ENCODE results near the gene SPTAN1. TPM values are rescaled to one million over a fixed set of nuclear protein-coding genes. Genes with fewer than 3 reads are reported as not detected.

The SPTAN1 gene
- total and polyA plus RNA-seq, 2 donors: 109 to 136 TPM

DNA sequence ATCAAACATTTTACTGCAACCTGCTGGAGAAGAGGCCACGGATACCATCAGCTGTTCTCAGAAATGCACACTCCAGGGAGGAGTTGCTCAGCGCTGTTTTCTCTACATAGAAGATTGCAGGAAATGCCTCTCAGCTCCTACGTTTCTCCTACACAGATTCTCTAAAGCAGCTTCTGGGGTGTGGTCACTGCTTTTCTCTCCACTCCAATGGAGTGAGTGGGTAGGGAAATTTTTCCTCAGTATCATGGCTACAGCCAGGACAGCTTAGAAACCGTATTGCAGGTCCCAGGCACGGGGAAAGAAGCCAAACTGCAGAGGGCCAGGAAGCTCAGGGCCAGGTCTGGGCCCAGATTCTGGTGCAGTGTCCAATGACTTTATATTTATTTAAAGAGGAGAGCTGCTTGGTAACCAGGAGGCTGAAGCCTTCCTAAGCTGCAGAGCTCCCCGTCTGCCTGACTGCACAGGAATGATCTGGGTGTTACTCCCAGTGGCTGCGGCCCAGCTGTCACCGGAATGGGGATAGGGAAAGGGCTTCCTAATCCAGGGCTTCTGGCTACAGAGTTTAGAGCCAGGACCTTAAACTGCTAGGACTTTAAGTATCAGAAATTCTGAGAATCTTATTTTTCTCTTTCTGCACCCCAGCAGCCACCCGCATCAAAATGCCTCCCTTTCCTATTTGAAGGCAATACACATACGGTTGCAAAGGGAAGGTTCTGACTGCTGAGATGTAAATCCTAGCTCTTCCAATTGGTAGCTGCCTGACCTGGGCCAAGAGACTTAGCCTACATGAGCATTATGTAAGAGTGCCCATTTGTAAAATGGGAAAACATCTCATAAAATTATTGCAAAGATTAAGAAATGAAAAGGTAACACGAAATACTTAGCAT is 1.4 kb upstream of the SPTAN1 start:
- no peaks in the 10 kb centered on the region for H3K36me3 ChIP-seq (ENCODE audit: control insufficient read depth in 2 of 2, insufficient read depth in 2 of 2, low read length in 1 of 2)
- peaks cover 10 to 38% of the 10 kb centered on the region in 2 donors for H3K4me1 ChIP-seq (ENCODE audit: control insufficient read depth in 2 of 2, insufficient read depth in 2 of 2, low read length in 2 of 2)
- H3K27me3 ChIP-seq (ENCODE audit: control insufficient read depth in 2 of 2, insufficient read depth in 1 of 2, low read length in 1 of 2): no peaks in the 10 kb centered on the region
- no peaks in the 10 kb centered on the region for H3K9me3 ChIP-seq (ENCODE audit: control insufficient read depth in 2 of 2, insufficient read depth in 1 of 2, low read length in 1 of 2)
- peak in 1 of 9 donors; percentile 14 for DNase-seq (ENCODE audit: low read depth in 6 of 9, low spot score in 9 of 9)
- 87% methylated on average over 11 of the region's 11 CpGs for WGBS
- no peak overlapping the region for H3K4me3 ChIP-seq (ENCODE audit: low read length in 2 of 2)
- peak overlapping the region; percentile 56 to 85 for H3K27ac ChIP-seq (ENCODE audit: low read depth in 1 of 2, low read length in 1 of 2)

DNA sequence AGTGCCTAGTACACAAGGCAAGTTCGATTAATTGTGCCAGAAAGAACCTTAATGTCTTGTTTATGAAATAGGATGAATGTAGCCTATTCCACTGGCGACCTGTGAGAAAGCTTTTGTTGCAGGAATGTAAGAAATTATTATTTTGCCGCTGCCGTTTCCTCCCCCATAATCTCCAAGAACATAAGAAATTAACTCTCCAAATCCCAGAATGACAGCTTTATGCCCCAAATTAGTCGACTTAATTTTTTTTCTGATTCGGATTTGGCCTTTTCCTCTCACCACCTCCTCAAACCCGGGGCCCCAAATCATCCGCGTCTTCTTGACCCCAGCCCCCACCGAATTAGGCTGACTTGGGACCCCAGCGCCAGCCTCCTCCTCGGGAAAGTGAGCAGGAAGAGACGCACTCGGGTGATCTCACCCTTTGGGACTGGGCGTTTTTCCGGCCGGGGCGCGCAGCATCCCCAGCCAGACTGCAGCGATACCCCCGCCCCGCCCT is 682 bp upstream of the SPTAN1 start:
- peak overlapping the region; percentile 74 to 84 for H3K4me3 ChIP-seq (ENCODE audit: low read length in 2 of 2)
- H3K27me3 ChIP-seq (ENCODE audit: control insufficient read depth in 2 of 2, insufficient read depth in 1 of 2, low read length in 1 of 2): no peaks in the 10 kb centered on the region
- WGBS: 6% methylated on average over 22 of the region's 22 CpGs
- H3K36me3 ChIP-seq (ENCODE audit: control insufficient read depth in 2 of 2, insufficient read depth in 2 of 2, low read length in 1 of 2): no peaks in the 10 kb centered on the region
- peak overlapping the region; percentile 85 to 93 for H3K27ac ChIP-seq (ENCODE audit: low read depth in 1 of 2, low read length in 1 of 2)
- H3K9me3 ChIP-seq (ENCODE audit: control insufficient read depth in 2 of 2, insufficient read depth in 1 of 2, low read length in 1 of 2): no peaks in the 10 kb centered on the region
- DNase-seq (ENCODE audit: low read depth in 6 of 9, low spot score in 9 of 9): peak in 1 of 9 donors; percentile 23
- H3K4me1 ChIP-seq (ENCODE audit: control insufficient read depth in 2 of 2, insufficient read depth in 2 of 2, low read length in 2 of 2): peaks cover 10 to 38% of the 10 kb centered on the region in 2 donors

DNA sequence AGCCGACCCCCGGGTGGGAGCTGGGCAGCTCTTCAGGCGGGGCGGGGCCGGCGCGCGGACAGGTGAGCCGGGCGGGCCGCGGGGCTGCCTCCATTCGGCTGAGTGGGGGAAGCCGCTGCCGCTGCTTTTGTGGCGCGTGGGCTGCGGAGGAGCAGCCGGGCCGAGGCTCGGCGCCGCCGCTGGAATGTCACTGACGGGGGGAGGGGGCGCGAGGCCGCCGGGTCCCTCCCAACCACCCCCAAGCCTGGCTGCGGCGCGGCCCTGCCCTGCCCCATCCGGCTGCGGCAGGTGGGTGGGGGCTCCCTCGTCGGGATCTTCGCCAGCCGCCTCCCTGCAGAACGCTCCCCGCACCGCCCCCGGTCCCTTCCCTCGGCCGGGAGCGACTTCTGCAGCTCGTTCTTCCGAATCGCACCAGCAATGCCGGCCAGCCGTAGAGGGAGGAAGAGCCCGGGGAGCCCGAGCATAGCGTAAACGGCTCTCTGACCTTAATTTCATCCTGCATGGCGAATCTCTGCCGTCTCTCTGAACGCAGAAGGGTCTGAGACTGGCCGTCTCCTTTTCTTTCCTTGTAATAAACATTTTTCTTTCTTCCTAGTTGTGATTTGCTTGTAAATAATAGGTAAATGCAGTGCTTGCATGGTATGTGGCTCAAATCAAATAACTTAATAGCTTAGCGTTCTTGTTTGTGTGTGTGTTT is 505 bp downstream of the SPTAN1 start:
- WGBS: 1% methylated on average over 59 of the region's 59 CpGs
- DNase-seq (ENCODE audit: low read depth in 6 of 9, low spot score in 9 of 9): peak in 4 of 9 donors; percentile 23 to 44 (median 28)
- peak overlapping the region; percentile 73 to 74 for H3K4me3 ChIP-seq (ENCODE audit: low read length in 2 of 2)
- peak overlapping the region; percentile 52 to 77 for H3K27ac ChIP-seq (ENCODE audit: low read depth in 1 of 2, low read length in 1 of 2)
- H3K27me3 ChIP-seq (ENCODE audit: control insufficient read depth in 2 of 2, insufficient read depth in 1 of 2, low read length in 1 of 2): no peaks in the 10 kb centered on the region
- H3K9me3 ChIP-seq (ENCODE audit: control insufficient read depth in 2 of 2, insufficient read depth in 1 of 2, low read length in 1 of 2): no peaks in the 10 kb centered on the region
- peaks cover 13 to 38% of the 10 kb centered on the region in 2 donors for H3K4me1 ChIP-seq (ENCODE audit: control insufficient read depth in 2 of 2, insufficient read depth in 2 of 2, low read length in 2 of 2)
- no peaks in the 10 kb centered on the region for H3K36me3 ChIP-seq (ENCODE audit: control insufficient read depth in 2 of 2, insufficient read depth in 2 of 2, low read length in 1 of 2)

GRCh38 chr9:128553728-128554127 is 1.3 kb downstream of the SPTAN1 start:
- Histone ChIP-seq H3K4me3 (ENCODE audit: low read length in 2 of 2) (peak overlapping the region; percentile 73 to 74), H3K4me1 (ENCODE audit: control insufficient read depth in 2 of 2, insufficient read depth in 2 of 2, low read length in 2 of 2) (peaks cover 13 to 46% of the 10 kb centered on the region in 2 donors), H3K36me3 (ENCODE audit: control insufficient read depth in 2 of 2, insufficient read depth in 2 of 2, low read length in 1 of 2) (no peaks in the 10 kb centered on the region), H3K27ac (ENCODE audit: low read depth in 1 of 2, low read length in 1 of 2) (no peak overlapping the region), H3K27me3 (ENCODE audit: control insufficient read depth in 2 of 2, insufficient read depth in 1 of 2, low read length in 1 of 2) (no peaks in the 10 kb centered on the region), H3K9me3 (ENCODE audit: control insufficient read depth in 2 of 2, insufficient read depth in 1 of 2, low read length in 1 of 2) (no peaks in the 10 kb centered on the region)
- peak in 1 of 9 donors; percentile 3 for DNase-seq (ENCODE audit: low read depth in 6 of 9, low spot score in 9 of 9)
- WGBS: 73% methylated on average over 6 of the region's 6 CpGs

GRCh38 chr9:128554155-128554862 is 1.9 kb downstream of the SPTAN1 start:
- DNase-seq (ENCODE audit: low read depth in 6 of 9, low spot score in 9 of 9): peak in 1 of 9 donors; percentile 25
- Histone ChIP-seq H3K4me1 (ENCODE audit: control insufficient read depth in 2 of 2, insufficient read depth in 2 of 2, low read length in 2 of 2) (peaks cover 13 to 51% of the 10 kb centered on the region in 2 donors), H3K36me3 (ENCODE audit: control insufficient read depth in 2 of 2, insufficient read depth in 2 of 2, low read length in 1 of 2) (no peaks in the 10 kb centered on the region), H3K4me3 (ENCODE audit: low read length in 2 of 2) (no peak overlapping the region), H3K27ac (ENCODE audit: low read depth in 1 of 2, low read length in 1 of 2) (peak overlapping the region; percentile 8 to 15), H3K9me3 (ENCODE audit: control insufficient read depth in 2 of 2, insufficient read depth in 1 of 2, low read length in 1 of 2) (no peaks in the 10 kb centered on the region), H3K27me3 (ENCODE audit: control insufficient read depth in 2 of 2, insufficient read depth in 1 of 2, low read length in 1 of 2) (no peaks in the 10 kb centered on the region)
- 92% methylated on average over 5 of the region's 5 CpGs for WGBS

DNA sequence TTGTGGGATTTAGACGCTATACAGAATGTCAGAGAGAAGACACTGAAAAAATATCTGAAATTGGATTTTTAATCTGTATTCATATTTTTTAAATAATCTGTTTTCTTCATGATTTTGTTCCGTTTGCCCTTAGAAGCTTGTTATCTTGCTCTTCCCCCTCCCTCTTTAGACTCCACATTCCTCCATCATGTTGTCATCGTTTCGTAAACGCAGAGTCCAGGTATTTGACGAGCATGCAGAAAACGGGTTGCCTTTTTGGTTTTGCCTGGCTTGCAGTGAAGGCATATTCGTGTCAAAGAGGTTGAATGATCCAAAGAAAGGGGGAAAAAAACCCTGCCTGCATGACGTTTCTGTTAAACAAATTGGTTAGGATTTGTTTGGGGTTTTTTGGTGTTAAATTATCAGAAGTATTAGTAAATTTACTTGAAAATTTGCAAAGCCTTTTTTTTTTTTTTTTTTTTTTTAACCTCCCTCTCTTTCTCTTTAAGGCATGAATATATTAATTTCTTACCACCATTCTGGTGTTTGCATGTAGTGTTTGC is 2.9 kb downstream of the SPTAN1 start:
- Histone ChIP-seq H3K4me1 (ENCODE audit: control insufficient read depth in 2 of 2, insufficient read depth in 2 of 2, low read length in 2 of 2) (peaks cover 13 to 49% of the 10 kb centered on the region in 2 donors), H3K27ac (ENCODE audit: low read depth in 1 of 2, low read length in 1 of 2) (no peak overlapping the region), H3K36me3 (ENCODE audit: control insufficient read depth in 2 of 2, insufficient read depth in 2 of 2, low read length in 1 of 2) (no peaks in the 10 kb centered on the region), H3K4me3 (ENCODE audit: low read length in 2 of 2) (no peak overlapping the region), H3K27me3 (ENCODE audit: control insufficient read depth in 2 of 2, insufficient read depth in 1 of 2, low read length in 1 of 2) (no peaks in the 10 kb centered on the region), H3K9me3 (ENCODE audit: control insufficient read depth in 2 of 2, insufficient read depth in 1 of 2, low read length in 1 of 2) (no peaks in the 10 kb centered on the region)
- no peak for DNase-seq (ENCODE audit: low read depth in 6 of 9, low spot score in 9 of 9)
- WGBS: 90% methylated on average over 9 of the region's 9 CpGs

- H3K36me3 ChIP-seq (ENCODE audit: control insufficient read depth in 2 of 2, insufficient read depth in 2 of 2, low read length in 1 of 2): no peaks in the 10 kb centered on the region
- H3K4me3 ChIP-seq (ENCODE audit: low read length in 2 of 2): no peak overlapping the region
- H3K9me3 ChIP-seq (ENCODE audit: control insufficient read depth in 2 of 2, insufficient read depth in 1 of 2, low read length in 1 of 2): no peaks in the 10 kb centered on the region
- H3K27ac ChIP-seq (ENCODE audit: low read depth in 1 of 2, low read length in 1 of 2): no peak overlapping the region
- DNase-seq (ENCODE audit: low read depth in 6 of 9, low spot score in 9 of 9): no peak
- peaks cover 13 to 39% of the 10 kb centered on the region in 2 donors for H3K4me1 ChIP-seq (ENCODE audit: control insufficient read depth in 2 of 2, insufficient read depth in 2 of 2, low read length in 2 of 2)
- WGBS: over 99% methylated on average over 2 of the region's 2 CpGs
- H3K27me3 ChIP-seq (ENCODE audit: control insufficient read depth in 2 of 2, insufficient read depth in 1 of 2, low read length in 1 of 2): no peaks in the 10 kb centered on the region
These were observed 3.9 kb downstream of the SPTAN1 start for GRCh38 chr9:128556276-128556675.

DNA sequence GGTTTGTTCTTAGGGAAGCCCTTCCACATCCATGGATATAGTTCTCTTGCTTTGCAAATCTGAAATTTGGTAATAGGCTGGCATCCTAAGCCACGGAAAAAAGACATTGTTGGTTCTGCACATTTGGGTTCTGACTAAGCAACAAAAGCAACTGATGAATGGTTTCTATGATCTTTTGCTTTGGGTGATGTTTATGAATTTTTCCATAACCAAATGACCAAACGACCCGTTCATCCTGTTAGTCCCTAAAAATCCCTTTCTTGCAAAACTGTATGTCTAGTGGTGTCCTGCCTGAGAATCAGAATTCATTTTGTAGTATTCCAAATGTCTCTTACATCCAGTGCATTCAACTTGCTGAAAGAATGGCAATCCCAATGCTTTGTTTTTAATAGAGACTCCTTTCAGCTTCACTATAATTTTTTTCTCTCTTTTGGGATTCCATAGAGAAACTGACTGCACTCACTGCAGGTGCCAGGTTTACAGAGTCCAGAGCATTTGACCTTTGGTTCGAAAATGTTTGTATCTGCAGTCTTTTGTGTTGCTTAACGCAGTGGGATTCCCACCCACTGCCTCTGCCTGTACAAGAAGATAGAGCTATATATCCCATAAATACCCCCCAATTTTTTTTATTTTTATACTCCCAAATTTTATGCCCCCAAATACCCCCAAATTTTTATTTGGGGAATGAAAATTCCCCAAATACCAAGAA is 4.7 kb downstream of the SPTAN1 start:
- Histone ChIP-seq H3K4me1 (ENCODE audit: control insufficient read depth in 2 of 2, insufficient read depth in 2 of 2, low read length in 2 of 2) (peaks cover 13 to 32% of the 10 kb centered on the region in 2 donors), H3K36me3 (ENCODE audit: control insufficient read depth in 2 of 2, insufficient read depth in 2 of 2, low read length in 1 of 2) (peaks cover 0 to 1% of the 10 kb centered on the region in 2 donors), H3K27ac (ENCODE audit: low read depth in 1 of 2, low read length in 1 of 2) (no peak overlapping the region), H3K4me3 (ENCODE audit: low read length in 2 of 2) (no peak overlapping the region), H3K9me3 (ENCODE audit: control insufficient read depth in 2 of 2, insufficient read depth in 1 of 2, low read length in 1 of 2) (no peaks in the 10 kb centered on the region), H3K27me3 (ENCODE audit: control insufficient read depth in 2 of 2, insufficient read depth in 1 of 2, low read length in 1 of 2) (no peaks in the 10 kb centered on the region)
- 97% methylated on average over 5 of the region's 5 CpGs for WGBS
- no peak for DNase-seq (ENCODE audit: low read depth in 6 of 9, low spot score in 9 of 9)
